ENCODE data around the gene AK4.

DNA sequence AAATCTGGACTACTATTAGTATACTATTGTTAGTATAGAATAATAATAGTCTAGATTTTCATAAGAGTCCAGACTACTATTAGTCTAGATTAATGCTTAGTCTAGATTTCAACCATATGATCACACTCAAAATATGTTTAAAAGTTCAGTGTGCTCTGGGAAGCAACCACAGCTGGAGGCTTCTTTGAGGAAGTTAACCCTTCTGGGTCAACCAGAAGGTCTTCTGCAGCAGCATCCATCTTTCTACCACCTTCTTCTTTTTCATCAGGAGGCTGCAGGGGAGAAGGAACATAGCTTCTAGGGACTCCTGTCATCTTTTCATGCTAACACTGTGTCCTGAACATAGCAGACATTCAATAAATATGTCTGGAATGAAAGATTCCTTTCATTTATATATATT lies 110.1 kb downstream of the AK4 start:
- TF ChIP-seq, protein P1, sequence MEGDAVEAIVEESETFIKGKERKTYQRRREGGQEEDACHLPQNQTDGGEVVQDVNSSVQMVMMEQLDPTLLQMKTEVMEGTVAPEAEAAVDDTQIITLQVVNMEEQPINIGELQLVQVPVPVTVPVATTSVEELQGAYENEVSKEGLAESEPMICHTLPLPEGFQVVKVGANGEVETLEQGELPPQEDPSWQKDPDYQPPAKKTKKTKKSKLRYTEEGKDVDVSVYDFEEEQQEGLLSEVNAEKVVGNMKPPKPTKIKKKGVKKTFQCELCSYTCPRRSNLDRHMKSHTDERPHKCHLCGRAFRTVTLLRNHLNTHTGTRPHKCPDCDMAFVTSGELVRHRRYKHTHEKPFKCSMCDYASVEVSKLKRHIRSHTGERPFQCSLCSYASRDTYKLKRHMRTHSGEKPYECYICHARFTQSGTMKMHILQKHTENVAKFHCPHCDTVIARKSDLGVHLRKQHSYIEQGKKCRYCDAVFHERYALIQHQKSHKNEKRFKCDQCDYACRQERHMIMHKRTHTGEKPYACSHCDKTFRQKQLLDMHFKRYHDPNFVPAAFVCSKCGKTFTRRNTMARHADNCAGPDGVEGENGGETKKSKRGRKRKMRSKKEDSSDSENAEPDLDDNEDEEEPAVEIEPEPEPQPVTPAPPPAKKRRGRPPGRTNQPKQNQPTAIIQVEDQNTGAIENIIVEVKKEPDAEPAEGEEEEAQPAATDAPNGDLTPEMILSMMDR (IDR thresholded peaks at IDR 0.05), result no peak
- no peak for TF ChIP-seq POLR2A (IDR thresholded peaks at IDR 0.05)

All from upper lobe of left lung (tissue), 4 donors.